HEK293 (cell line): ENCODE data around the gene SFT2D3.

Experiments
- CTCF ChIA-PET: fragments of 350-600 bp; formaldehyde crosslinking; extraction: SDS; loops from one replicate; lab custom pipeline; 2021; ENCODE audit warnings: antibody characterized with exemption; lab: Yijun Ruan, JAX
- POLR2A ChIA-PET: fragments of 300-600 bp; formaldehyde crosslinking; extraction: SDS; loops from one replicate; lab custom pipeline; 2020; ENCODE audit warnings: antibody characterized with exemption, inconsistent platforms; lab: Yijun Ruan, JAX
- H3K27ac ChIP-seq: fragments of 200-500 bp; sonication (Bioruptor generic); 2 replicates; pipeline ENCODE4 v1.5.1; 2014; ENCODE audit warnings: low read depth, low read length, control low read depth, inconsistent platforms; ENCODE audit errors: extremely low read depth
- H3K36me3 ChIP-seq, 2 experiments: fragments of 200-500 bp in 1 of 2; sonication (Bioruptor generic) in 1 of 2; 1 replicate in 1 of 2; 2 replicates in 1 of 2; pipeline ENCODE4 v1.5.1; 2014 to 2017; ENCODE audit warnings: inconsistent platforms in 2 of 2, low read length in 2 of 2; ENCODE audit not compliant: control insufficient read depth in 2 of 2, insufficient read depth in 1 of 2
- H3K4me1 ChIP-seq: fragments of 200-500 bp; sonication (Bioruptor generic); 2 replicates; pipeline ENCODE4 v1.5.1; 2014; ENCODE audit warnings: mild to moderate bottlenecking, low read length, inconsistent platforms; ENCODE audit not compliant: control insufficient read depth, insufficient read depth
- H3K4me3 ChIP-seq: 2 replicates; pipeline ENCODE4 v1.5.1; 2011; ENCODE audit warnings: low read depth, mild to moderate bottlenecking, control low read depth, low read length, moderate library complexity
- H3K9me3 ChIP-seq: fragments of 200-500 bp; sonication (Bioruptor generic); 2 replicates; pipeline ENCODE4 v1.5.1; 2014; ENCODE audit warnings: low read depth, low read length, inconsistent platforms; ENCODE audit not compliant: control insufficient read depth, insufficient read depth
- IKZF3 ChIP-seq: fragments of 450-650 bp; IDR thresholded peaks from 2 replicates; pipeline ENCODE4 v1.5.0; 2018; ENCODE audit warnings: missing biosample characterization, mild to moderate bottlenecking, missing genetic modification characterization, moderate library complexity
- KLF7 ChIP-seq: fragments of 450-650 bp; formaldehyde crosslinking; IDR thresholded peaks from 2 replicates; pipeline ENCODE4 v1.5.1; 2016; ENCODE audit warnings: missing biosample characterization, missing genetic modification characterization, borderline replicate concordance
- KLF8 ChIP-seq: fragments of 450-650 bp; formaldehyde crosslinking; IDR thresholded peaks from 2 replicates; pipeline ENCODE4 v1.5.1; 2016; ENCODE audit warnings: missing biosample characterization, missing genetic modification characterization
- PRDM1 ChIP-seq: fragments of 450-650 bp; formaldehyde crosslinking; IDR thresholded peaks from 2 replicates; pipeline ENCODE4; 2016; ENCODE audit warnings: missing biosample characterization, missing genetic modification characterization
- SALL2 ChIP-seq: fragments of 450-650 bp; formaldehyde crosslinking; IDR thresholded peaks from 2 replicates; pipeline ENCODE4 v1.5.0; 2017; ENCODE audit warnings: missing biosample characterization, mild to moderate bottlenecking, missing genetic modification characterization, borderline replicate concordance
- SP7 ChIP-seq: fragments of 450-650 bp; formaldehyde crosslinking; IDR thresholded peaks from 2 replicates; pipeline ENCODE4 v1.5.1; 2016; ENCODE audit warnings: missing biosample characterization, missing genetic modification characterization
- YY1 ChIP-seq: fragments of 450-650 bp; formaldehyde crosslinking; IDR thresholded peaks from 2 replicates; pipeline ENCODE4 v1.5.1; 2018; ENCODE audit warnings: missing biosample characterization, missing genetic modification characterization
- YY2 ChIP-seq: fragments of 450-650 bp; formaldehyde crosslinking; IDR thresholded peaks from 2 replicates; pipeline ENCODE4 v1.5.1; 2016; ENCODE audit warnings: missing biosample characterization, missing genetic modification characterization
- ZBTB48 ChIP-seq: fragments of 450-650 bp; formaldehyde crosslinking; IDR thresholded peaks from 2 replicates; pipeline ENCODE4 v1.5.1; 2016; ENCODE audit warnings: missing biosample characterization, missing genetic modification characterization
- ZFP69B ChIP-seq: fragments of 450-650 bp; formaldehyde crosslinking; IDR thresholded peaks from 2 replicates; pipeline ENCODE4 v1.5.1; 2016; ENCODE audit warnings: missing biosample characterization, missing genetic modification characterization
- ZNF133 ChIP-seq: fragments of 450-650 bp; formaldehyde crosslinking; IDR thresholded peaks from 2 replicates; pipeline ENCODE4 v1.5.1; 2016; ENCODE audit warnings: missing biosample characterization, missing genetic modification characterization
- ZNF146 ChIP-seq: fragments of 450-650 bp; formaldehyde crosslinking; IDR thresholded peaks from 2 replicates; pipeline ENCODE4 v1.5.1; 2016; ENCODE audit warnings: missing biosample characterization, missing genetic modification characterization
- ZNF175 ChIP-seq: fragments of 450-650 bp; formaldehyde crosslinking; IDR thresholded peaks from 2 replicates; pipeline ENCODE4 v1.5.1; 2016; ENCODE audit warnings: missing biosample characterization, missing genetic modification characterization
- ZNF184 ChIP-seq: fragments of 450-650 bp; IDR thresholded peaks from 2 replicates; pipeline ENCODE4 v1.5.1; 2018; ENCODE audit warnings: missing biosample characterization, mild to moderate bottlenecking, missing genetic modification characterization
- ZNF341 ChIP-seq: fragments of 450-650 bp; formaldehyde crosslinking; IDR thresholded peaks from 2 replicates; pipeline ENCODE4; 2016; ENCODE audit warnings: low read depth, missing biosample characterization, missing genetic modification characterization
- ZNF350 ChIP-seq: fragments of 450-650 bp; formaldehyde crosslinking; IDR thresholded peaks from 2 replicates; pipeline ENCODE4 v1.5.0; 2017; ENCODE audit warnings: missing biosample characterization, mild to moderate bottlenecking, missing genetic modification characterization
- ZNF473 ChIP-seq: fragments of 450-650 bp; formaldehyde crosslinking; IDR thresholded peaks from 2 replicates; pipeline ENCODE4 v1.5.1; 2017; ENCODE audit warnings: missing biosample characterization, missing genetic modification characterization
- ZNF521 ChIP-seq: fragments of 450-650 bp; formaldehyde crosslinking; IDR thresholded peaks from 2 replicates; pipeline ENCODE4 v1.5.1; 2017; ENCODE audit warnings: missing biosample characterization, mild to moderate bottlenecking, missing genetic modification characterization
- ZNF544 ChIP-seq: fragments of 450-650 bp; formaldehyde crosslinking; IDR thresholded peaks from 2 replicates; pipeline ENCODE4 v1.5.0; 2017; ENCODE audit warnings: missing biosample characterization, missing genetic modification characterization
- ZNF560 ChIP-seq: fragments of 450-650 bp; formaldehyde crosslinking; IDR thresholded peaks from 2 replicates; pipeline ENCODE4 v1.5.1; 2017; ENCODE audit warnings: missing biosample characterization, missing genetic modification characterization, borderline replicate concordance
- ZNF621 ChIP-seq: fragments of 450-650 bp; formaldehyde crosslinking; IDR thresholded peaks from 2 replicates; pipeline ENCODE4 v1.5.1; 2017; ENCODE audit warnings: missing biosample characterization, missing genetic modification characterization
- ZNF654 ChIP-seq: fragments of 450-650 bp; formaldehyde crosslinking; IDR thresholded peaks from 2 replicates; pipeline ENCODE4 v1.5.1; 2016; ENCODE audit warnings: low read depth, missing biosample characterization, missing genetic modification characterization
- ZNF660 ChIP-seq: fragments of 450-650 bp; IDR thresholded peaks from 2 replicates; pipeline ENCODE4 v1.5.1; 2018; ENCODE audit warnings: missing biosample characterization, mild to moderate bottlenecking, missing genetic modification characterization
- ZNF670 ChIP-seq: fragments of 450-650 bp; formaldehyde crosslinking; IDR thresholded peaks from 2 replicates; pipeline ENCODE4 v1.5.1; 2016; ENCODE audit warnings: missing biosample characterization, missing genetic modification characterization, low read depth
- ZNF792 ChIP-seq: fragments of 450-650 bp; formaldehyde crosslinking; IDR thresholded peaks from 2 replicates; pipeline ENCODE4 v1.5.1; 2016; ENCODE audit warnings: missing biosample characterization, missing genetic modification characterization
- TF ChIP-seq, protein P1 (sequence below): fragments of 450-650 bp; formaldehyde crosslinking; IDR thresholded peaks from 2 replicates; pipeline ENCODE4 v1.5.1; 2017; ENCODE audit warnings: missing biosample characterization, missing genetic modification characterization
- TF ChIP-seq, protein P2 (sequence below): fragments of 450-650 bp; formaldehyde crosslinking; IDR thresholded peaks from 2 replicates; pipeline ENCODE4; 2016; ENCODE audit warnings: missing biosample characterization, missing genetic modification characterization
- TF ChIP-seq, protein P3 (sequence below): fragments of 450-650 bp; formaldehyde crosslinking; IDR thresholded peaks from 2 replicates; pipeline ENCODE4 v1.5.1; 2016; ENCODE audit warnings: missing biosample characterization, missing genetic modification characterization
- TF ChIP-seq, protein P4 (sequence below): fragments of 450-650 bp; formaldehyde crosslinking; IDR thresholded peaks from 2 replicates; pipeline ENCODE4 v1.5.1; 2016; ENCODE audit warnings: missing biosample characterization, missing genetic modification characterization
- TF ChIP-seq, protein P5 (sequence below): fragments of 450-650 bp; formaldehyde crosslinking; IDR thresholded peaks from 2 replicates; pipeline ENCODE4 v1.5.1; 2016; ENCODE audit warnings: missing biosample characterization, missing genetic modification characterization

Gene SFT2D3

DNA sequence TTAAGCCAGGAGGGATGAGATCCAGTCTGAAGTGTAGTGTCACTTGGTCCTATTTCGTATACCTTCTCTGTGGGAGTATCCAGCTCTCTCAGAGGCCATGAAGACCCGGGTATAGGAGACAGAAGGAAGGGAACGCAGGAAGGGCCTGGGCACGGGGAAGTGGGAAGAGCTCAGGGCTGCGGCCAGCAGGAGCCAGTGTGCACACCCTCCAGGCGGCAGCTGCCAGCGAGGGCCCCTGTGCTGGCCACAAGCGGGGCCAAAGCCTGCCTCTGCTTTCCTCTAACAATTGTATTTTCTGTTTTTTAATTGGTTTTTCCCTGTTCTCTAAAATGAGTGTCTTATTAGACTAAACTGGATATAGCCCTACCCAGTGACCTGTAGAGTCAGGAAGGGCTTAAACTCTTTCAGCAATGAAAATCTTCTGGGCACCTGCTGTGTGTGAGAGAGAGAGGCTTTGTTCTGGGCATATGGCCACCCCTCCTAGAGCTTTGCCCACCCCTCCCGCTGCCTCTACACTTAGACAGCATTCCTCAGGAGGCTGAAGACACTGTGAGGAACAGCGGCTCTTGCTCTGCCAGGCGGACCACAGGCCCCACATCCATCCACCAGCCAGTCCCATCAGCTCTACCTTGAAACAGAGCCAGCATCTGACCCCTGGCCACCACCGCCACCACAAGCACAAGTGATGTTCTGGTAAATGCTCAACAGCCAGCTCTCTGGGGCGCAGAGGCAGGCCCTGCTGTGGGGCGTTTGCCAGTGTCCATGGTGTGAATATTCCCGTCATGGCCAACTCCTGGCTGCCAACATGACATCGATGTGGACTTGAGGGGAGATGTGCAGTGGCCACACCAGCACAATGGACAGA lies 45.9 kb upstream of the SFT2D3 start:
- Histone ChIP-seq H3K4me1 (no peaks in the 10 kb centered on the region), H3K9me3 (no peaks in the 10 kb centered on the region), H3K27ac (no peak overlapping the region), H3K36me3 (no peaks in the 10 kb centered on the region), H3K4me3 (no peak overlapping the region)
- ChIA-PET POLR2A (interaction anchor here (0.7 to 2.0 kb wide), 2 partner anchors 11 to 64 kb away, joined by 4 read pairs; no protein-coding TSS in a partner anchor), CTCF (interaction anchor here (0.6 to 4.3 kb wide), 2 partner anchors 55 to 64 kb away, joined by 3 to 37 read pairs; no protein-coding TSS in a partner anchor)
- TF ChIP-seq ZNF473 (tag by site-specific recombination): no peak
- TF ChIP-seq ZNF175 (tag by site-specific recombination): no peak
- TF ChIP-seq, protein P1, sequence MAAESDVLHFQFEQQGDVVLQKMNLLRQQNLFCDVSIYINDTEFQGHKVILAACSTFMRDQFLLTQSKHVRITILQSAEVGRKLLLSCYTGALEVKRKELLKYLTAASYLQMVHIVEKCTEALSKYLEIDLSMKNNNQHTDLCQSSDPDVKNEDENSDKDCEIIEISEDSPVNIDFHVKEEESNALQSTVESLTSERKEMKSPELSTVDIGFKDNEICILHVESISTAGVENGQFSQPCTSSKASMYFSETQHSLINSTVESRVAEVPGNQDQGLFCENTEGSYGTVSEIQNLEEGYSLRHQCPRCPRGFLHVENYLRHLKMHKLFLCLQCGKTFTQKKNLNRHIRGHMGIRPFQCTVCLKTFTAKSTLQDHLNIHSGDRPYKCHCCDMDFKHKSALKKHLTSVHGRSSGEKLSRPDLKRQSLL (tag by site-specific recombination): no peak
- no peak for TF ChIP-seq SP7
- TF ChIP-seq, protein P2, sequence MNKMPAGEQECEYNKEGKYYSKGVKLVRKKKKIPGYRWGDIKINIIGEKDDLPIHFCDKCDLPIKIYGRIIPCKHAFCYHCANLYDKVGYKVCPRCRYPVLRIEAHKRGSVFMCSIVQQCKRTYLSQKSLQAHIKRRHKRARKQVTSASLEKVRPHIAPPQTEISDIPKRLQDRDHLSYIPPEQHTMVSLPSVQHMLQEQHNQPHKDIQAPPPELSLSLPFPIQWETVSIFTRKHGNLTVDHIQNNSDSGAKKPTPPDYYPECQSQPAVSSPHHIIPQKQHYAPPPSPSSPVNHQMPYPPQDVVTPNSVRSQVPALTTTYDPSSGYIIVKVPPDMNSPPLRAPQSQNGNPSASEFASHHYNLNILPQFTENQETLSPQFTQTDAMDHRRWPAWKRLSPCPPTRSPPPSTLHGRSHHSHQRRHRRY: no peak
- TF ChIP-seq YY2: no peak
- TF ChIP-seq ZNF660: no peak
- no peak for TF ChIP-seq ZNF621 (tag by site-specific recombination)
- TF ChIP-seq ZNF184: no peak
- TF ChIP-seq YY1: no peak
- TF ChIP-seq, protein P3, sequence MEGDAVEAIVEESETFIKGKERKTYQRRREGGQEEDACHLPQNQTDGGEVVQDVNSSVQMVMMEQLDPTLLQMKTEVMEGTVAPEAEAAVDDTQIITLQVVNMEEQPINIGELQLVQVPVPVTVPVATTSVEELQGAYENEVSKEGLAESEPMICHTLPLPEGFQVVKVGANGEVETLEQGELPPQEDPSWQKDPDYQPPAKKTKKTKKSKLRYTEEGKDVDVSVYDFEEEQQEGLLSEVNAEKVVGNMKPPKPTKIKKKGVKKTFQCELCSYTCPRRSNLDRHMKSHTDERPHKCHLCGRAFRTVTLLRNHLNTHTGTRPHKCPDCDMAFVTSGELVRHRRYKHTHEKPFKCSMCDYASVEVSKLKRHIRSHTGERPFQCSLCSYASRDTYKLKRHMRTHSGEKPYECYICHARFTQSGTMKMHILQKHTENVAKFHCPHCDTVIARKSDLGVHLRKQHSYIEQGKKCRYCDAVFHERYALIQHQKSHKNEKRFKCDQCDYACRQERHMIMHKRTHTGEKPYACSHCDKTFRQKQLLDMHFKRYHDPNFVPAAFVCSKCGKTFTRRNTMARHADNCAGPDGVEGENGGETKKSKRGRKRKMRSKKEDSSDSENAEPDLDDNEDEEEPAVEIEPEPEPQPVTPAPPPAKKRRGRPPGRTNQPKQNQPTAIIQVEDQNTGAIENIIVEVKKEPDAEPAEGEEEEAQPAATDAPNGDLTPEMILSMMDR: no peak
- no peak for TF ChIP-seq ZFP69B (tag by site-specific recombination)
- no peak for TF ChIP-seq ZNF146 (tag by site-specific recombination)
- TF ChIP-seq ZNF341: no peak
- no peak for TF ChIP-seq PRDM1 (tag by site-specific recombination)
- TF ChIP-seq ZNF133 (tag by site-specific recombination): no peak
- TF ChIP-seq, protein P4, sequence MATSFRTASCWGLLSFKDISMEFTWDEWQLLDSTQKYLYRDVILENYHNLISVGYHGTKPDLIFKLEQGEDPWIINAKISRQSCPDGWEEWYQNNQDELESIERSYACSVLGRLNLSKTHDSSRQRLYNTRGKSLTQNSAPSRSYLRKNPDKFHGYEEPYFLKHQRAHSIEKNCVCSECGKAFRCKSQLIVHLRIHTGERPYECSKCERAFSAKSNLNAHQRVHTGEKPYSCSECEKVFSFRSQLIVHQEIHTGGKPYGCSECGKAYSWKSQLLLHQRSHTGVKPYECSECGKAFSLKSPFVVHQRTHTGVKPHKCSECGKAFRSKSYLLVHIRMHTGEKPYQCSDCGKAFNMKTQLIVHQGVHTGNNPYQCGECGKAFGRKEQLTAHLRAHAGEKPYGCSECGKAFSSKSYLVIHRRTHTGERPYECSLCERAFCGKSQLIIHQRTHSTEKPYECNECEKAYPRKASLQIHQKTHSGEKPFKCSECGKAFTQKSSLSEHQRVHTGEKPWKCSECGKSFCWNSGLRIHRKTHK (tag by site-specific recombination): no peak
- TF ChIP-seq, all 188 proteins: peak for 0

DNA sequence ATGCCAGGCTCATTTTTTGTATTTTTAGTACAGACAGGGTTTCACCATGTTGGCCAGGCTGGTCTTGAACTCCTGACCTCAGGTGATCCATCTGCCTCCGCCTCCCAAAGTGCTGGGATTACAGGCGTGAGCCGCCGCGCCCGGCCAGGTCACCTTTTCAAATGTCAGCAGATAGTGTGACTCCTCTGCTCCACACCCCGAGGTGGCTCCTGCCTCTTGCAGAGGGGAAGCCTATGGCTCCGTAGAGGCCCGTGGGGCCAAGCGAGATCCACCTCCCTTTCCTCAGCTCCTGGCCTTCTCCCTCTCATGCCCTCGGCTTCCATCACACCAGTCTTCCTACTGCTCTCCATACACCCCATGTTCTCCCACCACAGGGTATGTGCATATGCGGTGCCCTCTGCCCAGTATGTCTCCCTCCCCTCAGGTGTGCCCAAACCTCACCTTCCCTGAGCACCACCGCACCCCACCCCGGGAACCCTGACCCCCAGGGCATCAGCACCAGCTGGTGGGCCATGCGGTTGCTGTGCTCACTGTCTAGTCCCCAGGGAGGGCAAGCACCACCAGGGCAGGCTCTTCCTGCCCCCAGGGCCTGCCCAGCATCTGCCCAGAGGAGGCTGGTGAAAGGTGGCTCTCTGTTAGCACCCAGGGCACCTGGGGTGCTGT lies 44.6 kb upstream of the SFT2D3 start:
- H3K9me3 ChIP-seq: no peaks in the 10 kb centered on the region
- ChIA-PET POLR2A (interaction anchor here (0.6 kb wide), 1 partner anchor 139 kb away, joined by 6 read pairs; no protein-coding TSS in a partner anchor), CTCF (no interaction called here)
- no peaks in the 10 kb centered on the region for H3K36me3 ChIP-seq
- no peak overlapping the region for H3K4me3 ChIP-seq
- no peak overlapping the region for H3K27ac ChIP-seq
- no peaks in the 10 kb centered on the region for H3K4me1 ChIP-seq
- TF ChIP-seq ZNF350 (tag by site-specific recombination): no peak
- no peak for TF ChIP-seq ZNF544 (tag by site-specific recombination)
- no peak for TF ChIP-seq SALL2 (tag by site-specific recombination)
- TF ChIP-seq, protein P5, sequence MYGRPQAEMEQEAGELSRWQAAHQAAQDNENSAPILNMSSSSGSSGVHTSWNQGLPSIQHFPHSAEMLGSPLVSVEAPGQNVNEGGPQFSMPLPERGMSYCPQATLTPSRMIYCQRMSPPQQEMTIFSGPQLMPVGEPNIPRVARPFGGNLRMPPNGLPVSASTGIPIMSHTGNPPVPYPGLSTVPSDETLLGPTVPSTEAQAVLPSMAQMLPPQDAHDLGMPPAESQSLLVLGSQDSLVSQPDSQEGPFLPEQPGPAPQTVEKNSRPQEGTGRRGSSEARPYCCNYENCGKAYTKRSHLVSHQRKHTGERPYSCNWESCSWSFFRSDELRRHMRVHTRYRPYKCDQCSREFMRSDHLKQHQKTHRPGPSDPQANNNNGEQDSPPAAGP (tag by site-specific recombination): no peak
- no peak for TF ChIP-seq ZNF792 (tag by site-specific recombination)
- TF ChIP-seq ZNF560 (tag by site-specific recombination): no peak
- no peak for TF ChIP-seq ZNF670
- no peak for TF ChIP-seq ZNF654
- no peak for TF ChIP-seq ZBTB48 (tag by site-specific recombination)
- TF ChIP-seq KLF8 (tag by site-specific recombination): no peak
- no peak for TF ChIP-seq ZNF521 (tag by site-specific recombination)
- no peak for TF ChIP-seq KLF7 (tag by site-specific recombination)
- no peak for TF ChIP-seq SP7
- no peak for TF ChIP-seq IKZF3
